Measurements from ENCODE around the gene SBF2.
"Not testable (repeated sequence)": the region's sequence is repeated elsewhere in the genome, so short reads cannot be mapped to it uniquely, and the experiment has no call there.

Gene SBF2

GRCh38 chr11:9990221-9990973 is 303.6 kb downstream of the SBF2 start:
- DNase-seq: no peak

- DNase-seq: not testable (repeated sequence)
Observed at GRCh38 chr11:9987303-9987702, 306.7 kb downstream of the SBF2 start.

- DNase-seq: no peak
Observed at GRCh38 chr11:9982796-9983579, 311.0 kb downstream of the SBF2 start.

GRCh38 chr11:9982127-9982795 is 311.8 kb downstream of the SBF2 start:
- no peak for DNase-seq

GRCh38 chr11:9980931-9981330 is 313.1 kb downstream of the SBF2 start:
- no peak for DNase-seq

GRCh38 chr11:9977554-9977953 is 316.5 kb downstream of the SBF2 start:
- no peak for DNase-seq

GRCh38 chr11:9974375-9974774 is 319.6 kb downstream of the SBF2 start:
- DNase-seq: no peak

GRCh38 chr11:9973921-9974320 is 320.1 kb downstream of the SBF2 start:
- DNase-seq: no peak

- DNase-seq: peak; percentile 45
Observed at GRCh38 chr11:9972989-9973388, 321.0 kb downstream of the SBF2 start.

GRCh38 chr11:9971894-9972293 is 322.1 kb downstream of the SBF2 start:
- DNase-seq: no peak

GRCh38 chr11:9969068-9969467 is 325.0 kb downstream of the SBF2 start:
- no peak for DNase-seq

GRCh38 chr11:9962722-9963121 is 331.3 kb downstream of the SBF2 start:
- no peak for DNase-seq

GRCh38 chr11:9957072-9957471 is 336.9 kb downstream of the SBF2 start:
- no peak for DNase-seq

- no peak for DNase-seq
Observed at GRCh38 chr11:9956483-9956882, 337.5 kb downstream of the SBF2 start.

GRCh38 chr11:9955391-9955790 is 338.6 kb downstream of the SBF2 start:
- no peak for DNase-seq

- no peak for DNase-seq
Observed at GRCh38 chr11:9953994-9954626, 339.9 kb downstream of the SBF2 start.

- no peak for DNase-seq
Observed at GRCh38 chr11:9952511-9953196, 341.4 kb downstream of the SBF2 start.

GRCh38 chr11:9951807-9952206 is 342.2 kb downstream of the SBF2 start:
- DNase-seq: no peak

GRCh38 chr11:9950462-9950861 is 343.6 kb downstream of the SBF2 start:
- DNase-seq: no peak

- no peak for DNase-seq
Observed at GRCh38 chr11:9947231-9947864, 346.7 kb downstream of the SBF2 start.

- not testable (repeated sequence) for DNase-seq
Observed at GRCh38 chr11:9945680-9946079, 348.3 kb downstream of the SBF2 start.

Data from CD4-positive, alpha-beta T cell treated with Interleukin-21 for 1 hour (primary cell).